Ascending aorta (tissue), 2 donors: ENCODE data around the gene CFAP99. TPM values are rescaled to one million over a fixed set of nuclear protein-coding genes. Genes with fewer than 3 reads are reported as not detected.

Experiments used
- DNase-seq, 2 donors: peaks; one replicate each; pipeline ENCODE4 v3.0.0-alpha.2; 2019; ENCODE audit warnings: low spot score in 2 of 2
- H3K27ac ChIP-seq, 2 donors: fragments of 200-600 bp; sonication (generic); one replicate each; pipeline ENCODE4 v1.5.1; 2016 to 2017; ENCODE audit warnings: mild to moderate bottlenecking in 1 of 2
- H3K27me3 ChIP-seq: fragments of 200-600 bp; sonication (generic); one replicate; pipeline ENCODE4 v1.5.1; 2017
- H3K36me3 ChIP-seq, 2 donors: fragments of 200-600 bp; sonication (generic); one replicate each; pipeline ENCODE4 v1.5.1; 2016
- H3K4me1 ChIP-seq, 2 donors: fragments of 200-600 bp; sonication (generic); one replicate each; pipeline ENCODE4 v1.5.1; 2016 to 2017; ENCODE audit warnings: mild to moderate bottlenecking in 1 of 2
- H3K4me3 ChIP-seq, 2 donors: fragments of 200-600 bp; sonication (generic); one replicate each; pipeline ENCODE4 v1.5.1; 2016 to 2017; ENCODE audit warnings: mild to moderate bottlenecking in 1 of 2
- H3K9me3 ChIP-seq, 2 donors: fragments of 200-600 bp; sonication (generic); one replicate each; pipeline ENCODE4 v1.5.1; 2016
- intact Hi-C: fragments of 100-400 bp; cut with DNase I; formaldehyde crosslinking; loops from one replicate; pipeline ENCODE4 v1.15.1; 2023
- total RNA-seq: library from RNA; depleted of rRNA; stranded (reverse); fragments of >200 nt; gene quantifications from one replicate; pipeline ENCODE4 v1.1.0, GENCODE V29; 2016
- TF ChIP-seq, protein P1 (sequence below), 3 experiments: fragments of 200-600 bp in 2 of 3; fragments of 450-650 bp in 1 of 3; sonication (generic) in 2 of 3; IDR thresholded peaks; one replicate each; pipeline ENCODE4 v1.5.1; 2016 to 2019; ENCODE audit warnings: antibody characterized with exemption in 3 of 3, mild to moderate bottlenecking in 1 of 3, moderate library complexity in 1 of 3

Gene CFAP99
- total RNA-seq, 1 donor from 2014 or later: not detected

DNA sequence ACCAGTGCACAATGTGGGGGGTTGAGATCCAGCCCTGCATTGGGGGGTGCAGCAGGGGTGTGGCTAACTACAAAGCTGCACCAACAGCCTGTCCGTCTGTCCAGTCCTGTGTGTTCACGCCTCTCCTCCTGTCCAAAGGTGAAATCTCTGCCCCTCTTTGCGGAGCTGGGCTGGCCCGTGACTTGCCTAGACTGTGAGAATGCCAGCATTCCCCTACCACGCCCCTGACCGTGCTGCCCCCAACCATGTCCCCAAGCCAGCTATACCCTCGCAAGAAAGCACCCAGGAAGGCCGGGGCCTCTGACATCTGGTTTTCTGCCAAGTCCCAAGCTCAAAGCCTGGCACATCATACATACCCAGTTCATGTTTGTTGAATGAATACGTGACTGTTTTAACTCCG is 19.5 kb upstream of the CFAP99 start:
- Histone ChIP-seq H3K36me3 (no peaks in the 10 kb centered on the region), H3K4me3 (no peak overlapping the region), H3K27me3 (no peaks in the 10 kb centered on the region), H3K9me3 (no peaks in the 10 kb centered on the region), H3K4me1 (peaks cover 2 to 10% of the 10 kb centered on the region in 2 donors), H3K27ac (no peak overlapping the region)
- no peak for DNase-seq
- TF ChIP-seq, protein P1, sequence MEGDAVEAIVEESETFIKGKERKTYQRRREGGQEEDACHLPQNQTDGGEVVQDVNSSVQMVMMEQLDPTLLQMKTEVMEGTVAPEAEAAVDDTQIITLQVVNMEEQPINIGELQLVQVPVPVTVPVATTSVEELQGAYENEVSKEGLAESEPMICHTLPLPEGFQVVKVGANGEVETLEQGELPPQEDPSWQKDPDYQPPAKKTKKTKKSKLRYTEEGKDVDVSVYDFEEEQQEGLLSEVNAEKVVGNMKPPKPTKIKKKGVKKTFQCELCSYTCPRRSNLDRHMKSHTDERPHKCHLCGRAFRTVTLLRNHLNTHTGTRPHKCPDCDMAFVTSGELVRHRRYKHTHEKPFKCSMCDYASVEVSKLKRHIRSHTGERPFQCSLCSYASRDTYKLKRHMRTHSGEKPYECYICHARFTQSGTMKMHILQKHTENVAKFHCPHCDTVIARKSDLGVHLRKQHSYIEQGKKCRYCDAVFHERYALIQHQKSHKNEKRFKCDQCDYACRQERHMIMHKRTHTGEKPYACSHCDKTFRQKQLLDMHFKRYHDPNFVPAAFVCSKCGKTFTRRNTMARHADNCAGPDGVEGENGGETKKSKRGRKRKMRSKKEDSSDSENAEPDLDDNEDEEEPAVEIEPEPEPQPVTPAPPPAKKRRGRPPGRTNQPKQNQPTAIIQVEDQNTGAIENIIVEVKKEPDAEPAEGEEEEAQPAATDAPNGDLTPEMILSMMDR (IDR thresholded peaks at IDR 0.05): no peak
- intact Hi-C loops: no loop called here

- H3K4me3 ChIP-seq: no peak overlapping the region
- H3K27me3 ChIP-seq: no peaks in the 10 kb centered on the region
- no peaks in the 10 kb centered on the region for H3K36me3 ChIP-seq
- no peaks in the 10 kb centered on the region for H3K9me3 ChIP-seq
- H3K4me1 ChIP-seq: peaks cover 2 to 10% of the 10 kb centered on the region in 2 donors
- no peak overlapping the region for H3K27ac ChIP-seq
- intact Hi-C loops: no loop called here
- DNase-seq: no peak
- TF ChIP-seq, protein P1 (IDR thresholded peaks at IDR 0.05): no peak
These were observed 19.0 kb upstream of the CFAP99 start for GRCh38 chr4:2399631-2400190.

DNA sequence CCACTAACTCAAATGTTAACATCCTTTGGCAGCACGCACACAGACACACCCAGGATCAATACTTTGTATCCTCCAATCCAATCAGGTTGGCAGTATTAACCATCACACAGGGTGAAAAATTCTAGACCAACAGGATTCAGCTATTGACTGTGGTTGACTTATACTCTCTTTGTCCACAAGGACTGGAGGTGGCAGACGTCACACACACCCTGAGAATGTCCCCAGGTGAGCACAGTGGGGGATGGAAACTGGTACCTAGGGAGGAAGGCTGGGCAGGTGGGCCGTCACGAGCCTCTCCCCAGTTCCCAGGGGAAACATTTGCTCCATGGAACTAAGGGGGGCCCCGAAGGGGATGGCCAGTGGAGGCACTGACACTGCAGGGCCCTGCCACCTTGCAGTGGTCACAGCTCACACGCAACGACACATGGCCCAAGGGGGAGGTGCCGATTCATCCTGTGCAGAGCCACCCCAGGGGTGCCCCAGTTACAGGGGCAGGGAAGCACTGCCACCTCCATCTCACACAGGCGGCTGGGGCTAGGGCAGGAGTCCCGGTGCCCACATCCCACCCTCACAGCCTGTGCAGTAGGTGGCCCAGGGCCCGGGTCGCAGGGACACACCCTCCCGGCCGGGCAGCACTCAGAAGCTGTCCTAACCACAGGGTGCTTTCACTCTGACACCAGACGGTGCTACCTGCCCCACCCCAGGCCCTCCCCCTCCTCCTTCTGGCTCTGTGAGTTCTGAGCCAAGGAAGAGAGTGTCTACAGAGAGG is 17.7 kb upstream of the CFAP99 start:
- no peak overlapping the region for H3K4me3 ChIP-seq
- intact Hi-C loops: no loop called here
- peaks cover 2 to 10% of the 10 kb centered on the region in 2 donors for H3K4me1 ChIP-seq
- no peaks in the 10 kb centered on the region for H3K36me3 ChIP-seq
- no peak for DNase-seq
- TF ChIP-seq, protein P1 (IDR thresholded peaks at IDR 0.05): no peak
- H3K27me3 ChIP-seq: no peaks in the 10 kb centered on the region
- no peaks in the 10 kb centered on the region for H3K9me3 ChIP-seq
- H3K27ac ChIP-seq: no peak overlapping the region

- no peak for DNase-seq
- Histone ChIP-seq H3K36me3 (no peaks in the 10 kb centered on the region), H3K4me1 (peaks cover 2 to 10% of the 10 kb centered on the region in 2 donors), H3K27me3 (no peaks in the 10 kb centered on the region), H3K27ac (no peak overlapping the region), H3K9me3 (no peaks in the 10 kb centered on the region), H3K4me3 (peak overlapping the region; percentile 30 to 46)
- intact Hi-C loops: no loop called here
- TF ChIP-seq, protein P1 (IDR thresholded peaks at IDR 0.05): no peak
These were observed 17.2 kb upstream of the CFAP99 start for GRCh38 chr4:2401610-2401983.

GRCh38 chr4:2402048-2402842 is 16.5 kb upstream of the CFAP99 start:
- H3K4me3 ChIP-seq: peak overlapping the region; percentile 30 to 46
- intact Hi-C loops: no loop called here
- TF ChIP-seq, protein P1 (IDR thresholded peaks at IDR 0.05): no peak
- H3K4me1 ChIP-seq: peaks cover 2 to 10% of the 10 kb centered on the region in 2 donors
- H3K36me3 ChIP-seq: no peaks in the 10 kb centered on the region
- no peak overlapping the region for H3K27ac ChIP-seq
- H3K9me3 ChIP-seq: no peaks in the 10 kb centered on the region
- no peaks in the 10 kb centered on the region for H3K27me3 ChIP-seq
- no peak for DNase-seq
